ENCODE data around the gene MED13.

The MED13 gene

DNA sequence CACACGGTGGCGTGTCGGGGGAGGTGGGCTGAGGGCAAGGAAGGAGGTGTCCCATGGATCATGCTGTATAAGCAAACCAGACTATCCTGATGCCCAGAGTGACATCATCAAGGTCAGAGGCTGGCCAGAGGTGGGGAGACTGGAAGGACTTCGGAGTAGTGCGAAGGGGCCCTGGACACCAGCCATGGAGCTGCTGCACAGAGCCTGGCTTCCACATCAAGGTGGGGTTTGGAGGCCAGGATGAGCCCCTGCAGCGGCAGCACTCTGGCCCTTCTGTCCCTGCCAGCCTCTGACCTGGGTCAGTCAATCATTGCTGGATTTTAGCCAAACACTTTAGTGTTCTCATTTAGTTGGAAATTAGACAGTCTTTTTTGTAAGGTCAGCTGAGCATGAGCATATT lies 34.8 kb downstream of the MED13 start:
- TF ChIP-seq ZBTB7A (IDR thresholded peaks at IDR 0.05; ENCODE audit: low read depth) (no peak), FOXM1 (IDR thresholded peaks at IDR 0.05; ENCODE audit: borderline replicate concordance, low read depth) (no peak), TCF12 (IDR thresholded peaks at IDR 0.05; ENCODE audit: low read depth) (no peak), RAD21 (IDR thresholded peaks at IDR 0.05; ENCODE audit: low read depth) (no peak)

DNA sequence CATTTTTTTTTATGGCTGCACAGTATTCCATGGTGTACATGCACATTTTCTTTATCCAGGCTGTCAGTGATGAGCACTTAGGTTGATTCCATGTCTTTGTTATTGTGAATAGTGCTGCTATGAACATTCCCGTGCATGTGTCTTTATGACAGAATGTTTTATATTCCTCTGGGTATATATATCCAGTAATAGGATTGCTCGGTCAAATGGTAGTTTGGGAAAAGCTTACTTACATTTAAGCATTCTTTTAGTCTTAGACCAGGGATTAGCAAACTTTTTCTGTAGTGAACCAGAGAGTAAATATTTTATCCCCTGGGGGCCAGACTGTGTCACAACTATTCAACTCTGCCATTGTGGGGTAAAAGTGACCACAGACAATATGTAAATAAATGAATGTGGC lies 40.2 kb downstream of the MED13 start:
- TF ChIP-seq, protein P1, sequence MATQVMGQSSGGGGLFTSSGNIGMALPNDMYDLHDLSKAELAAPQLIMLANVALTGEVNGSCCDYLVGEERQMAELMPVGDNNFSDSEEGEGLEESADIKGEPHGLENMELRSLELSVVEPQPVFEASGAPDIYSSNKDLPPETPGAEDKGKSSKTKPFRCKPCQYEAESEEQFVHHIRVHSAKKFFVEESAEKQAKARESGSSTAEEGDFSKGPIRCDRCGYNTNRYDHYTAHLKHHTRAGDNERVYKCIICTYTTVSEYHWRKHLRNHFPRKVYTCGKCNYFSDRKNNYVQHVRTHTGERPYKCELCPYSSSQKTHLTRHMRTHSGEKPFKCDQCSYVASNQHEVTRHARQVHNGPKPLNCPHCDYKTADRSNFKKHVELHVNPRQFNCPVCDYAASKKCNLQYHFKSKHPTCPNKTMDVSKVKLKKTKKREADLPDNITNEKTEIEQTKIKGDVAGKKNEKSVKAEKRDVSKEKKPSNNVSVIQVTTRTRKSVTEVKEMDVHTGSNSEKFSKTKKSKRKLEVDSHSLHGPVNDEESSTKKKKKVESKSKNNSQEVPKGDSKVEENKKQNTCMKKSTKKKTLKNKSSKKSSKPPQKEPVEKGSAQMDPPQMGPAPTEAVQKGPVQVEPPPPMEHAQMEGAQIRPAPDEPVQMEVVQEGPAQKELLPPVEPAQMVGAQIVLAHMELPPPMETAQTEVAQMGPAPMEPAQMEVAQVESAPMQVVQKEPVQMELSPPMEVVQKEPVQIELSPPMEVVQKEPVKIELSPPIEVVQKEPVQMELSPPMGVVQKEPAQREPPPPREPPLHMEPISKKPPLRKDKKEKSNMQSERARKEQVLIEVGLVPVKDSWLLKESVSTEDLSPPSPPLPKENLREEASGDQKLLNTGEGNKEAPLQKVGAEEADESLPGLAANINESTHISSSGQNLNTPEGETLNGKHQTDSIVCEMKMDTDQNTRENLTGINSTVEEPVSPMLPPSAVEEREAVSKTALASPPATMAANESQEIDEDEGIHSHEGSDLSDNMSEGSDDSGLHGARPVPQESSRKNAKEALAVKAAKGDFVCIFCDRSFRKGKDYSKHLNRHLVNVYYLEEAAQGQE (IDR thresholded peaks at IDR 0.05; ENCODE audit: low read depth), result no peak
- TF ChIP-seq ZBTB7A (IDR thresholded peaks at IDR 0.05; ENCODE audit: low read depth) (no peak), RAD21 (IDR thresholded peaks at IDR 0.05; ENCODE audit: low read depth) (no peak), EP300 (IDR thresholded peaks at IDR 0.05; ENCODE audit: borderline replicate concordance) (no peak), FOXM1 (IDR thresholded peaks at IDR 0.05; ENCODE audit: borderline replicate concordance, low read depth) (no peak), CEBPB (IDR thresholded peaks at IDR 0.05) (no peak), NFIC (IDR thresholded peaks at IDR 0.05) (no peak), TEAD4 (IDR thresholded peaks at IDR 0.05) (no peak), EGR1 (IDR thresholded peaks at IDR 0.05) (no peak), CREB1 (IDR thresholded peaks at IDR 0.05; ENCODE audit: low read depth) (no peak), TCF12 (IDR thresholded peaks at IDR 0.05; ENCODE audit: low read depth) (no peak), YY1 (IDR thresholded peaks at IDR 0.05; ENCODE audit: low read depth) (no peak), TAF1 (IDR thresholded peaks at IDR 0.05; ENCODE audit: low read depth) (no peak)
- TF ChIP-seq, protein P2, sequence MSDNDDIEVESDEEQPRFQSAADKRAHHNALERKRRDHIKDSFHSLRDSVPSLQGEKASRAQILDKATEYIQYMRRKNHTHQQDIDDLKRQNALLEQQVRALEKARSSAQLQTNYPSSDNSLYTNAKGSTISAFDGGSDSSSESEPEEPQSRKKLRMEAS (IDR thresholded peaks at IDR 0.05), result no peak
- TF ChIP-seq, protein P3, sequence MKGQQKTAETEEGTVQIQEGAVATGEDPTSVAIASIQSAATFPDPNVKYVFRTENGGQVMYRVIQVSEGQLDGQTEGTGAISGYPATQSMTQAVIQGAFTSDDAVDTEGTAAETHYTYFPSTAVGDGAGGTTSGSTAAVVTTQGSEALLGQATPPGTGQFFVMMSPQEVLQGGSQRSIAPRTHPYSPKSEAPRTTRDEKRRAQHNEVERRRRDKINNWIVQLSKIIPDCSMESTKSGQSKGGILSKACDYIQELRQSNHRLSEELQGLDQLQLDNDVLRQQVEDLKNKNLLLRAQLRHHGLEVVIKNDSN (IDR thresholded peaks at IDR 0.05), result no peak

DNA sequence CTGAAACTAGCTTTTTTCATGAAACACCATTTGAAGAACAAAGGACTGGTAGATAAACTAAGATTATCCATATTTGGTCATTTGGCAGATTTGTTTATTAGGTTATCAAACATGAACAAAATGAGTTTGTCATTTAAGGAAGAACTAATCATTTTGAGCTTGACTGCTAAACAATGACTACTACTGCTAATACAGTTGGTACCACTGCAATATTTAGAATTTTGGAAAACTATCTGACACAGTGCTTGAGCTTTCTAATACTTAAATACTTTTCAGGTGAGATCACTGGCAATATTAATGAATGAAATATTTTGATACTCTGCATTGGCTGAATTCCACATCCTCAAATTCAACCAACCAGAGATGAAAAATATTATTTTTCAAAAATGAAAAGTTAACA lies 47.2 kb downstream of the MED13 start:
- no peak for TF ChIP-seq YY1 (IDR thresholded peaks at IDR 0.05; ENCODE audit: low read depth)
- TF ChIP-seq FOXM1 (IDR thresholded peaks at IDR 0.05; ENCODE audit: borderline replicate concordance, low read depth), result no peak

DNA sequence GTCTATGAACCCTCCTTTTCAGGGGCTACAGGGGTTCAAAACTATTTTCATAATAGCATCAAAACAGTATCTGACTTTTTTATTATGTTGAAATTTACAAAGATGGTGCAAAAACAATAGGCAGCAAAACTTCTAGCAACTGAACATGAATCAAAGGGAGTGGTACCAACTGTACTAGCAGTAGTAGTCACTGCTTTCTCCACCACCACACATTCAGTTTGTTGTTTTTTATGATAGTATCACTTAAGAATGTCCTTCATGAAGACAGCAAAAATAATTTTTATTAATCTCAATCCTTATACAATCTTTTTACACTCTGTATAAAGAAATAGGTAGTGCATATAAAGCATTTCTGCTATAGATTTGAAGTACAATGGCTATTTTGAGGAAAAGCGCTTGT lies 47.6 kb downstream of the MED13 start:
- TF ChIP-seq NFIC (IDR thresholded peaks at IDR 0.05) (no peak), CEBPB (IDR thresholded peaks at IDR 0.05) (no peak), TCF12 (IDR thresholded peaks at IDR 0.05; ENCODE audit: low read depth) (no peak), YY1 (IDR thresholded peaks at IDR 0.05; ENCODE audit: low read depth) (no peak), CREB1 (IDR thresholded peaks at IDR 0.05; ENCODE audit: low read depth) (no peak), FOXM1 (IDR thresholded peaks at IDR 0.05; ENCODE audit: borderline replicate concordance, low read depth) (no peak), RAD21 (IDR thresholded peaks at IDR 0.05; ENCODE audit: low read depth) (no peak), TEAD4 (IDR thresholded peaks at IDR 0.05) (no peak), TAF1 (IDR thresholded peaks at IDR 0.05; ENCODE audit: low read depth) (no peak), EP300 (IDR thresholded peaks at IDR 0.05; ENCODE audit: borderline replicate concordance) (no peak), ZBTB7A (IDR thresholded peaks at IDR 0.05; ENCODE audit: low read depth) (no peak), EGR1 (IDR thresholded peaks at IDR 0.05) (no peak)
- TF ChIP-seq, protein P3 (IDR thresholded peaks at IDR 0.05), result no peak
- TF ChIP-seq, protein P1 (IDR thresholded peaks at IDR 0.05; ENCODE audit: low read depth), result no peak
- TF ChIP-seq, protein P2 (IDR thresholded peaks at IDR 0.05), result no peak

DNA sequence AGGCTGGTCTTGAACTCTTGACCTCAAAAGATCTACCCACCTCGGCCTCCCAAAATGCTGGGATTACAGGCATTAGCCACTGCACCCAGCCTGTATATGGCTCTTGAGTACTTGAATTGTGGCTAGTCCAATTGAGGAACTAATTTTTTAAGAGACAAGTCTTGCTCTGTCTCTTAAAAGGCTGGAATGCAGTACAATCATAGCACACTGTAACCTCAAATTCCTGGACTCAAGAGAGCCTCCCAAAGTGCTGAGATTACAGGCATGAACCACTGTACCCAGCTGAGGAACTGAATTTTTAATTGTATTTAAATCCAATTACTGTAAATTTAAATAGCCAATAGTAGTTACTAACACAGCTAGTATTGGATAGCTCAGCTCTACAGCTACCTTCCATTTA lies 50.6 kb downstream of the MED13 start:
- no peak for TF ChIP-seq EP300 (IDR thresholded peaks at IDR 0.05; ENCODE audit: borderline replicate concordance)
- TF ChIP-seq NFIC (IDR thresholded peaks at IDR 0.05), result no peak
- TF ChIP-seq CREB1 (IDR thresholded peaks at IDR 0.05; ENCODE audit: low read depth), result no peak
- TF ChIP-seq EGR1 (IDR thresholded peaks at IDR 0.05), result no peak
- TF ChIP-seq FOXM1 (IDR thresholded peaks at IDR 0.05; ENCODE audit: borderline replicate concordance, low read depth), result no peak
- TF ChIP-seq TCF12 (IDR thresholded peaks at IDR 0.05; ENCODE audit: low read depth), result no peak
- TF ChIP-seq, protein P2 (IDR thresholded peaks at IDR 0.05), result no peak
- TF ChIP-seq RAD21 (IDR thresholded peaks at IDR 0.05; ENCODE audit: low read depth), result no peak
- TF ChIP-seq TEAD4 (IDR thresholded peaks at IDR 0.05), result no peak
- no peak for TF ChIP-seq ZBTB7A (IDR thresholded peaks at IDR 0.05; ENCODE audit: low read depth)
- no peak for TF ChIP-seq CEBPB (IDR thresholded peaks at IDR 0.05)
- no peak for TF ChIP-seq YY1 (IDR thresholded peaks at IDR 0.05; ENCODE audit: low read depth)
- TF ChIP-seq, protein P3 (IDR thresholded peaks at IDR 0.05), result no peak
- TF ChIP-seq, protein P1 (IDR thresholded peaks at IDR 0.05; ENCODE audit: low read depth), result no peak
- no peak for TF ChIP-seq TAF1 (IDR thresholded peaks at IDR 0.05; ENCODE audit: low read depth)

All from Ishikawa (cell line).